RWPE1 (cell line): ENCODE results near the gene TMEM168.
"Not testable (repeated sequence)": the region's sequence is repeated elsewhere in the genome, so short reads cannot be mapped to it uniquely, and the experiment has no call there.

Experiments
- CTCF ChIA-PET: fragments of 350-600 bp; sonication (Branson Sonifier 250); formaldehyde crosslinking; extraction: SDS; loops from one replicate; lab custom pipeline; 2021; lab: Yijun Ruan, JAX
- POLR2A ChIA-PET: fragments of 400-600 bp; formaldehyde crosslinking; extraction: SDS; loops from one replicate; lab custom pipeline; 2020; ENCODE audit warnings: antibody characterized with exemption; ENCODE audit not compliant: low non-redundant PET; lab: Yijun Ruan, JAX
- DNase-seq: peaks from one replicate; pipeline ENCODE4 v3.0.0; 2012; ENCODE audit warnings: low spot score
- H3K27ac ChIP-seq: fragments of 450-650 bp; 2 replicates; pipeline ENCODE4 v1.5.1; 2017
- CTCF ChIP-seq: fragments of 450-650 bp; conservative IDR thresholded peaks from 2 replicates; pipeline ENCODE4 v1.5.1; 2017; ENCODE audit warnings: low read depth, mild to moderate bottlenecking

The TMEM168 gene

GRCh38 chr7:112740667-112741066, 49.5 kb downstream of the TMEM168 start:
- CTCF ChIA-PET = no interaction called here
- POLR2A ChIA-PET = interaction anchor here (0.6 kb wide), 1 partner anchor 32 kb away, joined by 3 read pairs; no protein-coding TSS in a partner anchor
- H3K27ac ChIP-seq = no peak overlapping the region
- no peak for DNase-seq
- TF ChIP-seq CTCF = no peak

DNA sequence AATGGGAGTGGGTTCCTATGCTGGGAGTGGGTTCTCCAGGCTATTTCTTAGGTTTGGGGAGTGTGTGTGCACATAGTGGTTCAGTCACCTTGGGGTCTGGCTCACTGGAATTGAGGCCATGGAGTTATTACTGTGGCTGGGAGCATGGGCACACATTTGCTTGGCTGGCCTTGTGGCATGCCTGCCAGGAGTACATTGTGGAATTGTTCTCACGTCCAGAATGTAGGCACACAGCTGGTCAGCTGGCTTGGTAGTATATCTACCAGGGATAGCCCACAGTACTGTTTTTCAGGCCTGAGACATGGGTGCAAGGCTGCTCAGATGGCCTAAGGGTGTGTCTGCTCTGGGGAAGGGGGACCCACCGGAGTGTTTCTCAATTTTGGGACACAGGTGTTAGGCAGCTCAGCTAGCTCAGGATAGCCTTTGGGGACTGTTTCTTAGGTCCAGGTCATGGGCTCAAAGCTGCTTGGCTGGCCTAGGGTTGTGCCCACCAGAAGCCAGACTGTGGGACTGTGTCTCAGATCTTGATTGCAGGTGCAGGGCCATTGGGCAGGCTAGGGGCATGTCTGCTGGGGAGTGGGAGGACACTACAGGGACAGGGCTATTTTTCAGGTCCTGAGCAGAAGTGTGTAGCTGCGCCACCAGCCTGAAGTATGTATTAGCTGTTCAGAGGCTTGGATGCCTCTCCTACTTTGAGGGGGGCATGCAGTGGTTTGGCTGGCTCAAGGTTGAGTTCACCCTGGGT, 50.6 kb downstream of the TMEM168 start:
- ChIA-PET CTCF (no interaction called here), POLR2A (interaction anchor here (0.6 kb wide), 1 partner anchor 33 kb away, joined by 3 read pairs; no protein-coding TSS in a partner anchor)
- H3K27ac ChIP-seq = no peak overlapping the region
- no peak for TF ChIP-seq CTCF
- DNase-seq = no peak

- no peak overlapping the region for H3K27ac ChIP-seq
- TF ChIP-seq CTCF = no peak
- POLR2A ChIA-PET = no interaction called here
- DNase-seq = no peak
- CTCF ChIA-PET = no interaction called here
These were observed 54.9 kb downstream of the TMEM168 start for GRCh38 chr7:112735261-112735660.

DNA sequence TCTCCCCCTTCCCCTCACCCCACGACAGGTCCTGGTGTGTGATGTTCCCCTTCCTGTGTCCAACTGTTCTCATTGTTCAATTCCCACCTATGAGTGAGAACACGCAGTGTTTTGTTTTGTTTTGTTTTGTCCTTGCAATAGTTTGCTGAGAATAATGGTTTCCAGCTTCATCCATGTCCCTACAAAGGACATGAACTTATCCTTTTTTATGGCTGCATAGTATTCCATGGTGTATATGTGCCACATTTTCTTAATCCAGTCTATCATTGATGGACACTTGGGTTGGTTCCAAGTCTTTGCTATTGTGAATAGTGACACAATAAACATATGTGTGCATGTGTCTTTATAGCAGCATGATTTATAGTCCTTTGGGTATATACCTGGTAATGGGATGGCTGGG, 58.9 kb downstream of the TMEM168 start:
- H3K27ac ChIP-seq, DNase-seq, POLR2A ChIA-PET, CTCF ChIA-PET: not testable (repeated sequence)

GRCh38 chr7:112726076-112726475, 64.1 kb downstream of the TMEM168 start:
- CTCF ChIA-PET = no interaction called here
- TF ChIP-seq CTCF = no peak

DNA sequence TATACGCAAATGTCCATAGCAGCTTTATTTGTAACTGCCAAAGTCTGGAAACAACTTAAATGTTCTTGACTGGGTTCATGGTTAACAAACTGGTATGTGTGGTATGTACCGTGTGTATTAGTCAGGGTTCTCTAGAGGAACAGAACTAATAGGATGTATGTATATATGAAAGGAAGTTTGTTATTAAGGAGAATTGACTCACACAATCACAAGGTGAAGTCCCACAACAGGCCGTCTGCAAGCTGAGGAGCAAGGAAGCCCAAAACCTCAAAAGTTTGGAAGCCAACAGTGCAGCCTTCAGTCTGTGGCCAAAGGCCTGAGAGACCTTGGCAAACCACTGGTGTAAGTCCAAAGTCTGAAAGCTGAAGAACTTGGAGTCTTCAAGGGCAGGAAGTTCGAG, 66.8 kb downstream of the TMEM168 start:
- no peak for DNase-seq
- no peak overlapping the region for H3K27ac ChIP-seq
- TF ChIP-seq CTCF = no peak
- POLR2A ChIA-PET = no interaction called here
- CTCF ChIA-PET = no interaction called here

More at GRCh38 chr7:112726076-112726475, 64.1 kb downstream of the TMEM168 start:
- POLR2A ChIA-PET = no interaction called here
- DNase-seq = no peak
- H3K27ac ChIP-seq = no peak overlapping the region

DNA sequence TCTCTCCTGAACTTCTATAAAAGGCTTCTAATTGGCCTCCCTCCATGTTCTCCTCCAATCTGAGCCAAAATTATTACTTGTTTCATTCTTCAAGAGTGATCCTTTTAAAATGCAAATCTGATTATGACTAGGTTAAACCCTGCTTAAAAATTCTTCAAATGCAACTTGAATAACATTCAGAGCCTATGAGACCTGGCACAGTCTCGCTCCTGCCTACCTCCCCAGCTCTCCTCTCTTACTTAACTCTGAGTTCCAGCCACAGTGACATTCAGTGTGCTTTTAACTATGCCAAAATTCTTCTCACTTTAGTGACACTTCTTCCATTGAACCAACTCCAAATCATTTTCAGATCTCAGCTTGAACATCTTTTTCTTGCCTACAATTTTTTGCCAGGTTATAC, 68.8 kb downstream of the TMEM168 start:
- DNase-seq = no peak
- CTCF ChIA-PET = interaction anchor here (0.7 kb wide), 1 partner anchor 933 kb away, joined by 3 read pairs; no protein-coding TSS in a partner anchor
- no peak for TF ChIP-seq CTCF
- POLR2A ChIA-PET = interaction anchor here (0.6 kb wide), 1 partner anchor 41 kb away, joined by 3 read pairs; no protein-coding TSS in a partner anchor
- H3K27ac ChIP-seq = no peak overlapping the region
